Tibial nerve (tissue), 3 donors: Measurements from ENCODE around the gene TNP1.

Source experiments
- CTCF ChIP-seq, 5 experiments: fragments of 200-600 bp in 3 of 5; fragments of 450-650 bp in 2 of 5; sonication (generic) in 3 of 5; IDR thresholded peaks; one replicate each; pipeline ENCODE4 v1.5.1; 2016 to 2019; ENCODE audit warnings: antibody characterized with exemption in 5 of 5, mild to moderate bottlenecking in 3 of 5, moderate library complexity in 2 of 5
- POLR2A ChIP-seq, 2 donors: fragments of 450-650 bp; IDR thresholded peaks; one replicate each; pipeline ENCODE4 v1.6.1; 2017; ENCODE audit warnings: antibody characterized with exemption in 2 of 2, mild to moderate bottlenecking in 2 of 2, moderate library complexity in 2 of 2

- TF ChIP-seq POLR2A (IDR thresholded peaks at IDR 0.05) (no peak), CTCF (IDR thresholded peaks at IDR 0.05) (no peak)
Observed at GRCh38 chr2:216897561-216898203, 37.8 kb upstream of the TNP1 start.
